BLaER1 treated with 17β-estradiol and CSF1 and Interleukin-3, amounts not matched to agents 10 nM and 100 nM (cell line): ENCODE data around the gene UPF1.

ENCODE experiments used
- H3K27ac ChIP-seq, 11 experiments: shearing (Covaris generic); formaldehyde crosslinking; 2 replicates each; pipeline ENCODE4 v1.8.1; 2022
- H3K27me3 ChIP-seq, 11 experiments: shearing (Covaris generic); formaldehyde crosslinking; 2 replicates each; pipeline ENCODE4 v1.8.1; 2022
- H3K36me3 ChIP-seq, 11 experiments: shearing (Covaris generic); formaldehyde crosslinking; 2 replicates each; pipeline ENCODE4 v1.8.1; 2022
- H3K4me1 ChIP-seq, 10 experiments: shearing (Covaris generic); formaldehyde crosslinking; 2 replicates each; pipeline ENCODE4 v1.8.1; 2022
- H3K4me2 ChIP-seq, 11 experiments: shearing (Covaris generic); formaldehyde crosslinking; 2 replicates each; pipeline ENCODE4 v1.8.1; 2022
- H3K4me3 ChIP-seq, 10 experiments: shearing (Covaris generic); formaldehyde crosslinking; 2 replicates each; pipeline ENCODE4 v1.8.1; 2022
- H3K9ac ChIP-seq, 11 experiments: shearing (Covaris generic); formaldehyde crosslinking; 2 replicates each; pipeline ENCODE4 v1.8.1; 2022
- H3K9me3 ChIP-seq, 11 experiments: shearing (Covaris generic); formaldehyde crosslinking; replicated peaks in 1 of 11; 2 replicates each; pipeline ENCODE4 v1.8.1; 2022
- H4K20me1 ChIP-seq, 11 experiments: shearing (Covaris generic); formaldehyde crosslinking; 2 replicates each; pipeline ENCODE4 v1.8.1; 2022
- Cebpa-rat ChIP-seq, 11 experiments: shearing (Covaris generic); IDR thresholded peaks; 2 replicates each; pipeline ENCODE4 v1.8.1; 2022

UPF1 gene

GRCh38 chr19:18840288-18841267, 8.8 kb downstream of the UPF1 start:
- H3K4me1 ChIP-seq = peaks cover 93 to 100% (median 99%) of the 10 kb centered on the region in 10 experiments
- no peak overlapping the region for H3K4me3 ChIP-seq
- peaks cover 100% of the 10 kb centered on the region in 11 experiments for H4K20me1 ChIP-seq
- TF ChIP-seq Cebpa-rat (IDR thresholded peaks at IDR 0.05) = no peak
- peaks cover 28 to 77% (median 59%) of the 10 kb centered on the region in 11 experiments for H3K36me3 ChIP-seq
- H3K4me2 ChIP-seq = peak overlapping the region in 10 of 11 experiments; percentile 33 to 99 (median 52); a peak in 14 of 22 replicates
- peak overlapping the region in 3 of 11 experiments; percentile 9 to 37 (median 12); a peak in 4 of 22 replicates for H3K27ac ChIP-seq
- H3K27me3 ChIP-seq = no peaks in the 10 kb centered on the region
- H3K9ac ChIP-seq = peak overlapping the region in 9 of 11 experiments; percentile 8 to 60 (median 43); a peak in 12 of 22 replicates
- no peaks in the 10 kb centered on the region for H3K9me3 ChIP-seq

GRCh38 chr19:18841400-18841799, 9.6 kb downstream of the UPF1 start:
- Histone ChIP-seq H4K20me1 (peaks cover 100% of the 10 kb centered on the region in 11 experiments), H3K9ac (peak overlapping the region in 9 of 11 experiments; percentile 4 to 60 (median 25); a peak in 9 of 22 replicates), H3K27ac (no peak overlapping the region), H3K36me3 (peaks cover 33 to 77% (median 59%) of the 10 kb centered on the region in 11 experiments), H3K4me3 (no peak overlapping the region), H3K4me1 (peaks cover 93 to 100% (median 99%) of the 10 kb centered on the region in 10 experiments), H3K9me3 (no peaks in the 10 kb centered on the region), H3K27me3 (no peaks in the 10 kb centered on the region), H3K4me2 (peak overlapping the region; percentile 4 to 93 (median 52); a peak in 21 of 22 replicates)
- no peak for TF ChIP-seq Cebpa-rat (IDR thresholded peaks at IDR 0.05)

DNA sequence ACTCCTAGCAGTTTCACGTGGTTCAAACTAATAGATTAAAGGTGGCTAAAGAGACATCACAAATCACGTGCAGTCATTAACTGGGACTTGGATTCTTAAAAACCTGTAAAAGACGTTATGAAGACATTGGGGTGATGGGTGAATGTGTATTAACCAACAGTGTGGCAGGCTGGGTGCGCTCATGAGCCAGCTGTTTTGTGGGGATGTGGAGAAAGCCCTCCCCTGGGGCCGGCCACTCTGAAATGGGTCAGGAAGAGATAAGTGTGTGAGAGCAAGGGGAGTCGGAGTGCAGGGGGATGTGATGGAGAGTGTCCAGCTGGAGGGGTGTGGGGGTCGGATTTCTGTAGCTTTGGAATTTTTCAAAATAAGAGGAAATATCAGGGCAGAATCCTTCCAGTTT, 10.4 kb downstream of the UPF1 start:
- Histone ChIP-seq H3K4me3 (no peak overlapping the region), H3K36me3 (peaks cover 32 to 74% (median 51%) of the 10 kb centered on the region in 11 experiments), H3K9ac (peak overlapping the region in 6 of 11 experiments; percentile 4 to 60 (median 24); a peak in 3 of 22 replicates), H4K20me1 (peaks cover 100% of the 10 kb centered on the region in 11 experiments), H3K4me1 (peaks cover 98 to 100% (median 100%) of the 10 kb centered on the region in 10 experiments), H3K27me3 (no peaks in the 10 kb centered on the region), H3K9me3 (no peaks in the 10 kb centered on the region), H3K27ac (no peak overlapping the region), H3K4me2 (peak overlapping the region; percentile 4 to 93 (median 52); a peak in 21 of 22 replicates)
- no peak for TF ChIP-seq Cebpa-rat (IDR thresholded peaks at IDR 0.05)

- Histone ChIP-seq H3K27ac (no peak overlapping the region), H3K9ac (peak overlapping the region in 1 of 11 experiments; percentile 15; a peak in 2 of 22 replicates), H3K4me1 (peaks cover 98 to 100% (median 100%) of the 10 kb centered on the region in 10 experiments), H3K4me2 (peak overlapping the region; percentile 14 to 99 (median 55); a peak in 21 of 22 replicates), H3K4me3 (no peak overlapping the region), H4K20me1 (peaks cover 98 to 100% (median 100%) of the 10 kb centered on the region in 11 experiments), H3K36me3 (peaks cover 23 to 70% (median 44%) of the 10 kb centered on the region in 11 experiments), H3K9me3 (no peaks in the 10 kb centered on the region), H3K27me3 (no peaks in the 10 kb centered on the region)
- no peak for TF ChIP-seq Cebpa-rat (IDR thresholded peaks at IDR 0.05)
These were observed 12.2 kb downstream of the UPF1 start for GRCh38 chr19:18843960-18844359.

GRCh38 chr19:18844806-18845329, 13.1 kb downstream of the UPF1 start:
- no peaks in the 10 kb centered on the region for H3K27me3 ChIP-seq
- no peak overlapping the region for H3K27ac ChIP-seq
- peak overlapping the region in 8 of 11 experiments; percentile 89 to 99 (median 94); a peak in 15 of 22 replicates for H3K4me2 ChIP-seq
- no peaks in the 10 kb centered on the region for H3K9me3 ChIP-seq
- H4K20me1 ChIP-seq = peaks cover 98 to 100% (median 100%) of the 10 kb centered on the region in 11 experiments
- H3K36me3 ChIP-seq = peaks cover 20 to 70% (median 44%) of the 10 kb centered on the region in 11 experiments
- peak overlapping the region in 5 of 11 experiments; percentile 10 to 44 (median 16); a peak in 7 of 22 replicates for H3K9ac ChIP-seq
- peaks cover 98 to 100% (median 100%) of the 10 kb centered on the region in 10 experiments for H3K4me1 ChIP-seq
- no peak for TF ChIP-seq Cebpa-rat (IDR thresholded peaks at IDR 0.05)
- H3K4me3 ChIP-seq = no peak overlapping the region

DNA sequence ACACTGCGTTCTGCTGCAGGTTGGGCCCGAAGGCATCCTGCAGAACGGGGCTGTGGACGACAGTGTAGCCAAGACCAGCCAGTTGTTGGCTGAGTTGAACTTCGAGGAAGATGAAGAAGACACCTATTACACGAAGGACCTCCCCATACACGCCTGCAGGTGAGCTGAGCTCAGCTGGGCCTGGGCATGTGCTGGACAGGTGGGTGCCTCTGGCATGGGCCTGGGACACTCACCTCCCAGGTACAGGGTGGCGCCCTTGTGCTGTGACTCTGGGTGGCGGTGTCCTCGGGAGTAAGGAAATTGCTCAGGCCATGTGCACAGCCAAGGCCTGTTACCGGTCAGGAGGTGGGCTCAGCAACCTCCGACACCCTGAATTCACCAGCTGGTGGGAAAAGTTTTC, 14.2 kb downstream of the UPF1 start:
- H3K4me3 ChIP-seq = no peak overlapping the region
- H3K36me3 ChIP-seq = peaks cover 31 to 70% (median 51%) of the 10 kb centered on the region in 11 experiments
- H3K4me2 ChIP-seq = peak overlapping the region; percentile 80 to 99 (median 92); a peak in 21 of 22 replicates
- H4K20me1 ChIP-seq = peaks cover 98 to 100% (median 100%) of the 10 kb centered on the region in 11 experiments
- H3K4me1 ChIP-seq = peaks cover 91 to 100% (median 97%) of the 10 kb centered on the region in 10 experiments
- no peaks in the 10 kb centered on the region for H3K9me3 ChIP-seq
- H3K9ac ChIP-seq = peak overlapping the region in 9 of 11 experiments; percentile 12 to 51 (median 24); a peak in 10 of 22 replicates
- H3K27ac ChIP-seq = no peak overlapping the region
- no peaks in the 10 kb centered on the region for H3K27me3 ChIP-seq
- no peak for TF ChIP-seq Cebpa-rat (IDR thresholded peaks at IDR 0.05)

- H3K27me3 ChIP-seq = no peaks in the 10 kb centered on the region
- no peak for TF ChIP-seq Cebpa-rat (IDR thresholded peaks at IDR 0.05)
- H4K20me1 ChIP-seq = peaks cover 98 to 100% (median 100%) of the 10 kb centered on the region in 11 experiments
- peak overlapping the region; percentile 24 to 72 (median 40); a peak in 13 of 22 replicates for H3K9ac ChIP-seq
- H3K36me3 ChIP-seq = peaks cover 41 to 71% (median 56%) of the 10 kb centered on the region in 11 experiments
- H3K4me3 ChIP-seq = no peak overlapping the region
- peak overlapping the region in 1 of 11 experiments; percentile 5; a peak in 3 of 22 replicates for H3K27ac ChIP-seq
- no peaks in the 10 kb centered on the region for H3K9me3 ChIP-seq
- peak overlapping the region; percentile 80 to 99 (median 92) for H3K4me2 ChIP-seq
- peaks cover 80 to 92% (median 87%) of the 10 kb centered on the region in 10 experiments for H3K4me1 ChIP-seq
These were observed 15.2 kb downstream of the UPF1 start for GRCh38 chr19:18846862-18847548.
